GM12891 (cell line): Measurements from ENCODE around the gene CYP26C1.

Experiments
- DNase-seq: peaks from one replicate; pipeline ENCODE4 v3.0.0; 2011; ENCODE audit warnings: low spot score; ENCODE audit not compliant: insufficient read length
- FAIRE-seq: peaks from 2 replicates; lab custom pipeline; 2011; peaks lifted over from hg19 to GRCh38; lab: Jason Lieb, UNC
- PAX5 ChIP-seq: IDR thresholded peaks from 2 replicates; pipeline ENCODE4 v1.6.1; 2011; ENCODE audit warnings: low read length, moderate library complexity, mild to moderate bottlenecking; ENCODE audit not compliant: insufficient read depth, severe bottlenecking
- POLR2A ChIP-seq: IDR thresholded peaks from 2 replicates; pipeline ENCODE4 v1.6.1; 2011; ENCODE audit warnings: low read depth, low read length, control low read depth
- POLR2AphosphoS5 ChIP-seq: IDR thresholded peaks from 2 replicates; pipeline ENCODE4 v1.6.1; 2011; ENCODE audit warnings: low read depth, low read length, control low read depth
- POU2F2 ChIP-seq: IDR thresholded peaks from 2 replicates; pipeline ENCODE4 v1.6.1; 2011; ENCODE audit warnings: low read depth, mild to moderate bottlenecking, control low read depth, low read length, moderate library complexity
- SPI1 ChIP-seq: IDR thresholded peaks from 2 replicates; pipeline ENCODE4 v1.6.1; 2011; ENCODE audit warnings: low read depth, low read length, control low read depth
- TAF1 ChIP-seq: IDR thresholded peaks from 2 replicates; pipeline ENCODE4 v1.6.1; 2011; ENCODE audit warnings: low read depth, low read length, control low read depth

CYP26C1 gene

GRCh38 chr10:93063144-93063976, 2.8 kb downstream of the CYP26C1 start:
- FAIRE-seq = no peak
- no peak for DNase-seq
- TF ChIP-seq SPI1 (no peak), POLR2AphosphoS5 (no peak), POLR2A (no peak), POU2F2 (no peak), PAX5 (no peak), TAF1 (no peak)

GRCh38 chr10:93063977-93064660, 3.5 kb downstream of the CYP26C1 start:
- TF ChIP-seq POLR2A (no peak), POLR2AphosphoS5 (no peak), POU2F2 (no peak), PAX5 (no peak), TAF1 (no peak), SPI1 (no peak)
- no peak for DNase-seq

GRCh38 chr10:93064874-93065660, 4.5 kb downstream of the CYP26C1 start:
- DNase-seq (no peak), FAIRE-seq (no peak)
- TF ChIP-seq SPI1 = no peak
- TF ChIP-seq PAX5 = no peak
- TF ChIP-seq POLR2AphosphoS5 = no peak
- no peak for TF ChIP-seq POU2F2
- no peak for TF ChIP-seq TAF1
- TF ChIP-seq POLR2A = no peak

More at GRCh38 chr10:93063977-93064660, 3.5 kb downstream of the CYP26C1 start:
- FAIRE-seq = no peak

GRCh38 chr10:93065675-93066543, 5.3 kb downstream of the CYP26C1 start:
- TF ChIP-seq PAX5 = no peak
- TF ChIP-seq SPI1 = no peak
- no peak for TF ChIP-seq POLR2A
- no peak for TF ChIP-seq TAF1
- no peak for TF ChIP-seq POU2F2
- no peak for TF ChIP-seq POLR2AphosphoS5
- DNase-seq (no peak), FAIRE-seq (no peak)

GRCh38 chr10:93066544-93066913, 5.9 kb downstream of the CYP26C1 start:
- DNase-seq = no peak
- TF ChIP-seq POLR2A (no peak), TAF1 (no peak), POU2F2 (no peak), SPI1 (no peak), POLR2AphosphoS5 (no peak), PAX5 (no peak)

GRCh38 chr10:93067443-93068365, 7.1 kb downstream of the CYP26C1 start:
- no peak for FAIRE-seq
- no peak for DNase-seq
- no peak for TF ChIP-seq POLR2AphosphoS5
- TF ChIP-seq PAX5 = no peak
- no peak for TF ChIP-seq POU2F2
- TF ChIP-seq SPI1 = no peak
- TF ChIP-seq POLR2A = no peak
- no peak for TF ChIP-seq TAF1

More at GRCh38 chr10:93066544-93066913, 5.9 kb downstream of the CYP26C1 start:
- FAIRE-seq = no peak

GRCh38 chr10:93068411-93069244, 8.0 kb downstream of the CYP26C1 start:
- FAIRE-seq = no peak
- TF ChIP-seq POLR2AphosphoS5 = no peak
- no peak for TF ChIP-seq TAF1
- no peak for TF ChIP-seq POU2F2
- TF ChIP-seq POLR2A = no peak
- TF ChIP-seq PAX5 = no peak
- no peak for TF ChIP-seq SPI1

More at GRCh38 chr10:93068411-93069244, 8.0 kb downstream of the CYP26C1 start:
- DNase-seq = no peak
